Measurements from ENCODE around the gene WDR18. TPM values are rescaled to one million over a fixed set of nuclear protein-coding genes. Genes with fewer than 3 reads are reported as not detected.

WDR18 gene
- polyA plus RNA-seq, 1 donor from 2014 or later, result 64.9 TPM

DNA sequence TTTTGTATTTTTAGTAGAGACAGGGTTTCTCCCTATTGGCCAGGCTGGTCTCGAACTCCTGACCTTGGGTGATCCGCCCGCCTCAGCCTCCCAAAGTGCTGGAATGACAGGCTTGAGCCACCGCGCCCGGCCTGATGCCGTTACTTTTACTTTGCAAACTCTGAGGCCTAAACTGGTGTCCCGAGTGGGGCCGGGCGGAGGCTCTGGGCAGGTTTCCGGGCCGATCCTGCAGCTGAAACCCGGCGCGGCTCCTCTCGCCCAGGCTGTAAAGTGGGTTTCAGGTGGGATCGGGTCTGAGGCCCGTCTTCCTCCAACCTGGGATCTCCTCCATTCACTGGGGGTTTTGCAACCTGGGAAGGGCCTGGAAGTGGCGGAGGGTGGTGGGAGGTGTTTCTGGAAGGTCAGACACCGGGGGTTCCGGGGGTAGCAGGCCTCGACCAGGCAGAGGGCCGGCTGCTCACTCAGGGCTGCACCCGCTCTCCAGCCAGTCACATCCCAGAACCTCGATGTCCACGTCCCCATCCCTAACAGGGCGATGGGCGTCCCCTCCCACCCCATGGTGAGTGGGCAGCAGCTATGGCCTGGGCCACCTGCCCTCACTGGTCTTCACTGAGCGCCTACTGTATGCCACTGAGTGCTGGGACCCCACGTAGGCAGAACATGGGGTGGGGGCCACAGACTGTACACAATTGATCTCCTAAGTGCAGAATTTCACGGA, 21.3 kb upstream of the WDR18 start:
- H3K4me2 ChIP-seq (ENCODE audit: low read length), result no peak overlapping the region
- peaks cover 24% of the 10 kb centered on the region for H3K36me3 ChIP-seq (ENCODE audit: insufficient read depth, low read length)
- H3K27me3 ChIP-seq (ENCODE audit: insufficient read depth, low read depth, low read length), result no peaks in the 10 kb centered on the region
- H4K20me1 ChIP-seq (ENCODE audit: insufficient read depth), result no peaks in the 10 kb centered on the region
- TF ChIP-seq POLR2AphosphoS5 (IDR thresholded peaks at IDR 0.05), result no peak
- no peak for TF ChIP-seq RAD21 (conservative IDR thresholded peaks at IDR 0.05)
- TF ChIP-seq, protein P1, sequence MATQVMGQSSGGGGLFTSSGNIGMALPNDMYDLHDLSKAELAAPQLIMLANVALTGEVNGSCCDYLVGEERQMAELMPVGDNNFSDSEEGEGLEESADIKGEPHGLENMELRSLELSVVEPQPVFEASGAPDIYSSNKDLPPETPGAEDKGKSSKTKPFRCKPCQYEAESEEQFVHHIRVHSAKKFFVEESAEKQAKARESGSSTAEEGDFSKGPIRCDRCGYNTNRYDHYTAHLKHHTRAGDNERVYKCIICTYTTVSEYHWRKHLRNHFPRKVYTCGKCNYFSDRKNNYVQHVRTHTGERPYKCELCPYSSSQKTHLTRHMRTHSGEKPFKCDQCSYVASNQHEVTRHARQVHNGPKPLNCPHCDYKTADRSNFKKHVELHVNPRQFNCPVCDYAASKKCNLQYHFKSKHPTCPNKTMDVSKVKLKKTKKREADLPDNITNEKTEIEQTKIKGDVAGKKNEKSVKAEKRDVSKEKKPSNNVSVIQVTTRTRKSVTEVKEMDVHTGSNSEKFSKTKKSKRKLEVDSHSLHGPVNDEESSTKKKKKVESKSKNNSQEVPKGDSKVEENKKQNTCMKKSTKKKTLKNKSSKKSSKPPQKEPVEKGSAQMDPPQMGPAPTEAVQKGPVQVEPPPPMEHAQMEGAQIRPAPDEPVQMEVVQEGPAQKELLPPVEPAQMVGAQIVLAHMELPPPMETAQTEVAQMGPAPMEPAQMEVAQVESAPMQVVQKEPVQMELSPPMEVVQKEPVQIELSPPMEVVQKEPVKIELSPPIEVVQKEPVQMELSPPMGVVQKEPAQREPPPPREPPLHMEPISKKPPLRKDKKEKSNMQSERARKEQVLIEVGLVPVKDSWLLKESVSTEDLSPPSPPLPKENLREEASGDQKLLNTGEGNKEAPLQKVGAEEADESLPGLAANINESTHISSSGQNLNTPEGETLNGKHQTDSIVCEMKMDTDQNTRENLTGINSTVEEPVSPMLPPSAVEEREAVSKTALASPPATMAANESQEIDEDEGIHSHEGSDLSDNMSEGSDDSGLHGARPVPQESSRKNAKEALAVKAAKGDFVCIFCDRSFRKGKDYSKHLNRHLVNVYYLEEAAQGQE (IDR thresholded peaks at IDR 0.05; ENCODE audit: borderline replicate concordance), result no peak
- TF ChIP-seq EP300 (conservative IDR thresholded peaks at IDR 0.05; ENCODE audit: poor library complexity, severe bottlenecking), result no peak
- TF ChIP-seq MXI1 (conservative IDR thresholded peaks at IDR 0.05; ENCODE audit: poor library complexity, severe bottlenecking), result no peak
- TF ChIP-seq, protein P2, sequence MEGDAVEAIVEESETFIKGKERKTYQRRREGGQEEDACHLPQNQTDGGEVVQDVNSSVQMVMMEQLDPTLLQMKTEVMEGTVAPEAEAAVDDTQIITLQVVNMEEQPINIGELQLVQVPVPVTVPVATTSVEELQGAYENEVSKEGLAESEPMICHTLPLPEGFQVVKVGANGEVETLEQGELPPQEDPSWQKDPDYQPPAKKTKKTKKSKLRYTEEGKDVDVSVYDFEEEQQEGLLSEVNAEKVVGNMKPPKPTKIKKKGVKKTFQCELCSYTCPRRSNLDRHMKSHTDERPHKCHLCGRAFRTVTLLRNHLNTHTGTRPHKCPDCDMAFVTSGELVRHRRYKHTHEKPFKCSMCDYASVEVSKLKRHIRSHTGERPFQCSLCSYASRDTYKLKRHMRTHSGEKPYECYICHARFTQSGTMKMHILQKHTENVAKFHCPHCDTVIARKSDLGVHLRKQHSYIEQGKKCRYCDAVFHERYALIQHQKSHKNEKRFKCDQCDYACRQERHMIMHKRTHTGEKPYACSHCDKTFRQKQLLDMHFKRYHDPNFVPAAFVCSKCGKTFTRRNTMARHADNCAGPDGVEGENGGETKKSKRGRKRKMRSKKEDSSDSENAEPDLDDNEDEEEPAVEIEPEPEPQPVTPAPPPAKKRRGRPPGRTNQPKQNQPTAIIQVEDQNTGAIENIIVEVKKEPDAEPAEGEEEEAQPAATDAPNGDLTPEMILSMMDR (IDR thresholded peaks at IDR 0.05; ENCODE audit: poor library complexity, severe bottlenecking), result no peak
- TF ChIP-seq TAF1 (IDR thresholded peaks at IDR 0.05; ENCODE audit: low read depth), result no peak
- no peak for TF ChIP-seq EZH2 (IDR thresholded peaks at IDR 0.05; ENCODE audit: borderline replicate concordance, insufficient read depth, low read length, poor library complexity, severe bottlenecking)
- TF ChIP-seq SMC3 (conservative IDR thresholded peaks at IDR 0.05; ENCODE audit: poor library complexity), result no peak
- H3K4me3 ChIP-seq (ENCODE audit: low read length), result no peak overlapping the region
- no peaks in the 10 kb centered on the region for H3K9me3 ChIP-seq (ENCODE audit: low read length)
- no peaks in the 10 kb centered on the region for H3K9me2 ChIP-seq (ENCODE audit: insufficient read depth, low read length)
- H3K27ac ChIP-seq (ENCODE audit: low read length), result no peak overlapping the region
- no peaks in the 10 kb centered on the region for H3K79me2 ChIP-seq (replicated peaks; ENCODE audit: insufficient read depth, low read length)
- H3F3A ChIP-seq (ENCODE audit: insufficient read depth, low read length, poor library complexity, severe bottlenecking), result no peaks in the 10 kb centered on the region
- no peak overlapping the region for H2AFZ ChIP-seq (ENCODE audit: low read depth, low read length)
- no peak overlapping the region for H3K9ac ChIP-seq (ENCODE audit: low read length)

DNA sequence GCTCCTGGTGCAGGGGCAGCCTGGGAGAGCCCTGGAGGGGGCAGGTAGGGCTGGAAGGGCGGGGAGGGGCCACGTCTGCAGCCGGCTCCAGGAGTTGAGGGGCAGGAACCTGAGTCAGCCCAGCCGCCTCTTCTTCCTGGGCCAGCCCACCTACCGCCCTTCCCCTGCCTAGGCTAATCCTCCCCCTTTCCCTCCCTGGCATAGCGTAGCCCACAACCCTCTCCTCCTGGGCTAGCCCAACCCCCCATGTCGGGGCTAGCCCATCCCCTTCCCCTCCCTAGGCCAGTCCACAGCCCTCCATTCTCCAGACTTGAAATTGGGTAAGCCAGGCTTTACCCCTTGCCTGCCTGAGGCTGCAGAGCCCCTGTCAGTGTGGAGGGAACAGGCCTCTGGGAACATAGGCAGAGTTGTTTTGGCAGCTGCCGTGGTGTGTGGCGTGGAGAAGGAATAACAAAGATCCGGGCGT, 20.6 kb upstream of the WDR18 start:
- Histone ChIP-seq H3K9me2 (ENCODE audit: insufficient read depth, low read length) (no peaks in the 10 kb centered on the region), H3K79me2 (replicated peaks; ENCODE audit: insufficient read depth, low read length) (no peaks in the 10 kb centered on the region), H3K9ac (ENCODE audit: low read length) (no peak overlapping the region), H3F3A (ENCODE audit: insufficient read depth, low read length, poor library complexity, severe bottlenecking) (no peaks in the 10 kb centered on the region), H4K20me1 (ENCODE audit: insufficient read depth) (no peaks in the 10 kb centered on the region), H3K27me3 (ENCODE audit: insufficient read depth, low read depth, low read length) (no peaks in the 10 kb centered on the region), H3K27ac (ENCODE audit: low read length) (no peak overlapping the region), H3K4me3 (ENCODE audit: low read length) (no peak overlapping the region), H3K4me2 (ENCODE audit: low read length) (no peak overlapping the region), H3K9me3 (ENCODE audit: low read length) (no peaks in the 10 kb centered on the region), H2AFZ (ENCODE audit: low read depth, low read length) (no peak overlapping the region), H3K36me3 (ENCODE audit: insufficient read depth, low read length) (peaks cover 27% of the 10 kb centered on the region)
- TF ChIP-seq MXI1 (conservative IDR thresholded peaks at IDR 0.05; ENCODE audit: poor library complexity, severe bottlenecking) (no peak), TAF1 (IDR thresholded peaks at IDR 0.05; ENCODE audit: low read depth) (no peak), POLR2AphosphoS5 (IDR thresholded peaks at IDR 0.05) (no peak), EZH2 (IDR thresholded peaks at IDR 0.05; ENCODE audit: borderline replicate concordance, insufficient read depth, low read length, poor library complexity, severe bottlenecking) (no peak), EP300 (conservative IDR thresholded peaks at IDR 0.05; ENCODE audit: poor library complexity, severe bottlenecking) (no peak), RAD21 (conservative IDR thresholded peaks at IDR 0.05) (no peak), SMC3 (conservative IDR thresholded peaks at IDR 0.05; ENCODE audit: poor library complexity) (no peak)
- TF ChIP-seq, protein P2 (IDR thresholded peaks at IDR 0.05; ENCODE audit: poor library complexity, severe bottlenecking), result no peak
- TF ChIP-seq, protein P1 (IDR thresholded peaks at IDR 0.05; ENCODE audit: borderline replicate concordance), result no peak
